NCI-H2227 (cell line): ENCODE results near the gene JMJD6.

ENCODE experiments used
- DNase-seq: peaks from one replicate; lab custom pipeline; 2025; ENCODE audit not compliant: unreplicated experiment; lab: John Stamatoyannopoulos, UW

The JMJD6 gene

DNA sequence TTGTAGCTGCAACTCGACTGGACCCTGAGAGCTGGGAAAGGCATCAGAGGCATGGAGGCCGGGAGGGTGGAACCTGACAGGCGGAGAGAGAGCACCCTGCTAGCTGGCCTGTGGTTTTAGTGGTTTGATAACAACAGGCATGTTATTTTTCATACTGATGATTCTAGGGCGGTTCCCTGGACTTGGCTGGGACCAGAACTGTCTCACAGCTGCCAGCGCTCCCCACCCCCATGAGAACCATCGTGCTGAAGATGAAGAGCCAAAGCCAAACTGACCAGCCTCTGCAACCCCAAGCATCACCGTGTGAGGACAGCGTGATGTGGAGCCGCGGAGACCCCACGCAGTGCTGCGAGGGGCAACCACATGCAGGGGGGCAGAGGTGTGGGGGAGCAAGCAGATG is 44.1 kb downstream of the JMJD6 start:
- no peak for DNase-seq

DNA sequence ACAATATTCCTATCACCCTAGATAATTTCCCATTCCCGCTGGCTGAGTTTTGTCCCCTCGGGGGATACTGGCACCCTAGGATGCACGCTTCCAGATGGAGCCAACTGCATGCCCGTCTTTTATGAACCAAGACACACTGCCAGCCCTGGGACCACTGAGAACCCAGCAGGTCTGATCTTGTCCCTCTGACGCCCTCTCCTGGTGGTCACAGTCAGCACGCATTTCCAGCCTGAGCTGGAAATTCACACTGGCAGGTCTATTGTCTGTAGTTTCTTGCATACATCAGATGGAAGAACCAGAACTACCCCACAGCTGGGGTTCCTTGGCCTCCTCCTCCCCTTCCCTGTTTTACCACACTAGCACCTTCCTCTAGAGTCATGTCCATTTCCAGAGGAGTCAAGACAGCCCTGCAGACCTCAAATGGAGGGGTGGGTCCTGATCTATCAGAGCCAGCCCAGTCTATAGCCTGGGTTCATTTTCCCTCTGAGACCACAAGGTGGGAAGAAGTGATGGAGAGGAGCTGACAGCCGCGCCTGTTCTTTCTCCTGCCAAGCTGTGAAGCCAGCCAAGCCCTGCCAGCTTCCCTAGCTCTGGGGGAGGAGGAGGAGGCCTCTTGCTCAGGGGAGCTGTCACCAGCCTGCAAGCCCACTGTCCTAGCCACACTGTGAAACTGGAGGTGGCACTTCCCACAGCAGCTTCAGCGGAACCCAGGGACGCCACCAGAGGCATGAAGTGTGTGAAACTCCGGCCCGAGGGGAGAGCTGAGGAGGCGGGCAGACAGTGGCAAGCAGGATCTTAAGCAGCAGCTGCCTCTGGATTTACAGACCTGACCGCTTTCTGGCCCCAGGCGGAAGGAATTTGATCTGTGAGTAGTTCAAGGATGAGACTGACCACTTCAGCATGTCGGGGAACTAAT is 44.9 kb downstream of the JMJD6 start:
- DNase-seq = peak; percentile 83

DNA sequence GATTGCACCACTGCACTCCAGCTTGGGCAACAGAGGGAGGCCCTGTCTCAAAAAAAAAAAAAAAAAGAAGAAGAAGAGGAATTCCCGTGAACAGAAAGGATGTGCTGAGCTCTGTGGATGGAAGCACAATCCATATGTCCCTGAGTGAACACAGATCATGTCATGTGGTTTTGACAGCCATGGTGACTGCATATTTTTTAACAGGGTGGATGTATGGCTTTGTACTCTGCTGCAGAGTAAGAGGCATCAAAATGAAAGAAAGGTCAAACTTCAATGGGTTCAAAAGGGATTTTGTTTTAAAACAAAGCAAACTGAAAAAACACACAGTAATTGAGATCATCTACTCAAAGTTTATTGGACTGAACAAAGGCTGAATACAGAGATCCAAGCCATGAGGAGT is 47.2 kb downstream of the JMJD6 start:
- DNase-seq = no peak

DNA sequence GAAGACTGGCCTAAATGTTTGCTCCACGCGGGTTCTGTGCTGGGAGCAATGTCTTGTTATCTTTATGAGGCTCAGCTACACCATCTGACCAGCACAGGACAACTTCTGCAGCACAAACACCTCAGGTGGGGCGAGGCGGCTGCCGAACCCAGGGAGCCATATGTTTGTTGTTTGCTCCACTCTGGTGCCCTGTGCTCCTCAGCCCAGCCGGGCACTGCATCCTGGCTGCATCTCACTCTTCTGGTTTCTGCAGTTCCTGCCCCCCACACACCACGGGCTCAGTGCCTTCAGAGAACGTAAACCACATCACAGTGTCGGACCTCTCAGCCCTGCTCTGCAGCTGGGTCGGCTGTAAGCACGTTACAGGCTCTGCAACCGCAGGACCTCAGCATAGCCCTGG is 48.1 kb downstream of the JMJD6 start:
- DNase-seq = no peak

DNA sequence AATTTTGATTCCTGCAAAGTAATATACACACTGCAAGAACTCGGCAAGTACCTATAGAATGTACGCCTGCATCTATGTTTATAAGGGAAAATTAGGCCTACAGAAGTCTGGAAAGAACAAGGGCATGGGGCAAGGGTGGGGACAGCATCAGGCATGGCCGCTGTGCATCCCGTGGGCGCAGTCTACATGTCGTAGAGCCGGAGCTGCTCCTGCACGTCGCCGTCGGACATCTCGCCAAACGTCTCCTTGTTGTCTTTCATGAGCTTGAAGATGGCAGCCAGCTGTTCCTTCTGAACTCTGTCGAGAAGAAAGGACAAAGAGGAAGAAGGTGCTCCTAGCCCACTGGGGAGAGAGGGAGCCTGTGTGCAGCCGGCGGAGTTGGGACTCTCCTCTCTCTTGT is 49.0 kb downstream of the JMJD6 start:
- DNase-seq = no peak

DNA sequence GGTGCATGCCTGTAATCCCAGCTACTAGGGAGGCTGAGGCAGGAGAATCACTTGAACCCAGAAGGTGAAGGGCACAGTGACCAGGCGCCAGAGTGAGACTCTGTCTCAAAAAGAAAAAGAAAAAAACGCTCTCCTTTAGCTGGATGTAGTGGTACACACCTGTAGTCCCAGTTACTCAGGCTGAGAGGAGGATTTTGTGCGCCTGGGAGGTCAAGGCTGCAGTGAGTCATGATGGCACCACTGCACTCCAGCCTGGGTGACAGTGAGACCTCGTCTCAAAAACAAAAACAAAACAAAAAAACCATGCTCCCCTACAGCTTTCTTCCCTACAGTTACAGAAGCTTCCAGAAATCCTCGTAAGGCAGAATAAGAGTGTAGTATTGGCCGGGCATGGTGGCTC is 49.8 kb downstream of the JMJD6 start:
- DNase-seq = no peak

DNA sequence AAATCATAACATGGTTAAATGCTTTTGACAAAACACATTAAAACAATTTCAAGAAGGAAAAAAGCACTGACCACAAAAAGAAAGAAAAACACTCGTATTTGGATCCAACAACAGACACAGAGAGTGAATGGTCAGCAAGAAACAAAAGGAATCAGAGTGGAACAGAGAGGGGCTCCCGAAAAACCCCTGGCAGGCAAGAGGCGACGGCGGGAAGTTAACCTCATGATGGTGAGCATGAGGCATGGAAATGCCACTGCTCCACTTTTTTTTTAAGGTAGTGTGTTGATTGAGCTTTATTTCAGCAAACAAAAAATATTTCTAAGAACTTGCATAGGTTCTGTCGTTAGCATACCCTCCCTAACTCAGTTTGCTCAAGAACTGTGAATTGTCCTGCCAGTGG is 50.8 kb downstream of the JMJD6 start:
- DNase-seq = no peak

DNA sequence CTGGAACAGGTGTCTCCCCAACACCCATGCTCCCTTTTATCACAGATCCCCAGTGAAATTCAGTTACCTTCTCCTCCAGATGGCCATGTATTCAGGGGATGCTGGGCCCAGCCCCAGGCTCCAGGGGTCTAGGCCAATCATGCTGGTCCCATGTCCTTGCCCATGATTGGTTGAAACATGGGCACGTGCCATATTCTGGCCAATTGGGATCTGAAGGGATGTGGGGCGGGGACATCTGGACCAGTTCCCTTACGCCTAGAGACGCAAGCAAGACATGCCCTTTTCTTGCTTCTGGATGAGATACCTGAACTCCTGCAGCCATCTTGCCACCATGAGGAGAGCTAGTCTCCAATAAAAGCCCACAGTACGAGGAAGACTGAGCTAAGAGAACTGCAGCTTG is 51.8 kb downstream of the JMJD6 start:
- DNase-seq = no peak

DNA sequence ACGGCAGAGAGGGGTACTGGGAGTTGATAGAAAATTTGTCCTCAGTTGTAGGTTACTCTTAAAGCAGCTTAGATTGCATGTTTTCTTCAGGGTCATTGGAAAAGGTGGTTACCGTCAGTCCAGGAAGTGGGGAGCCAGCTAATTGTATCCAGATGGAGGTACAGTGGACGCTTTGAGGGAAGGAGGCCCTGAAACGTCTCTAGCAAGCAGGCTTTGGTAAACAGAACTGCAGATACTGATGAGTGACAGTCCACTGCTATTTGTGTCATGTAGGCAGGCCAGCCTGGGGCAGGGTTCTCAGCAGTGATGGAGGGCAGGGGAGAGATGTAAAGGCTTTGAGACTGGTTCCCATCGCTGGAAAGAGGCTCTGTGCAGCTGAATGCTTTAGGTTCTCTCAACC is 52.7 kb downstream of the JMJD6 start:
- no peak for DNase-seq

DNA sequence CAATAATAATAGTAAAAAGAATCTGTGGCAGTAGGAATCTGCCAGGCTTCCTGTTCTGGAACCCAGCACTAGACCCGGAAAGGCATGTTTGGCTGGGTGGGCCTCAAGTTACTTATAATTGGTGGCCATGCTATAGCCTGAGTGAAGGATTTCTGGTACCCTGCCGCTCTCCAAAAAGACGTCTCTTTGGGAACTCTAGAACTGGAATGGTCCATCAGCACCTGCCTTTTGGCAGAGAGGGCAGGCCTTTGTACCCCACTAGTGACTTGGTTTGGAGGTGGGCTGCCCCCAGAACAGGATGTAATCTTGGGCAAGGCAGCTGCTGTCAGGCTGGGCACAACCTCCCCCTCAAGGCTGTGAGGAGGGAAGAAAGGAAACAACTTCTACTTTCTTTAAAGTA is 53.5 kb downstream of the JMJD6 start:
- no peak for DNase-seq

DNA sequence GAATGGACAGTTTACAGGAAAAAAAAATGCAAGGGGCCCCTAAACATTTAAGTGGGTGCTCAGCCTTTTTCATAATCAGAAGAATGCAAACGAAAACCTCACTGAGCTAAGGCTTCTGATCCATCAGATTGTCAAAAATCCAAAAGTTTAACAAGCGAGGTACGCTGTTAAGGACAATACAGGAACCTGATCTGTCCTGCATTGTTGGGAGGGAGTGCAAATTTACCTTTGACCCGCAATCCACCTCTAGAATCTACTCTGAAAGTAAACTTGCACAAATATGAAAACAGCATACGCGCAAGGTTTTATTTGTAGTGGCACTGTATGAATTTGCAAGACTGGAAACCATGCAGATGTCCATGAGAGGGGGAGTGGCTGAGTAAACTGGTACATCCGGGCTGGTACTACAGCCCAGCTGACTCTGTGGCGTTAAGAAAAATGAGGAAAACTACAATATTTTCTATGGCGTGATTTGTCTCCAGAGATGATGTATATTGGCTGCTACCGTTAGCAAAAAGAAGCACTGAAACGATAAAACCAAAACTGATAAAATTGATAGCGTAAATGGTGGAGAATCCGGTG is 54.0 kb downstream of the JMJD6 start:
- DNase-seq = peak; percentile 44

DNA sequence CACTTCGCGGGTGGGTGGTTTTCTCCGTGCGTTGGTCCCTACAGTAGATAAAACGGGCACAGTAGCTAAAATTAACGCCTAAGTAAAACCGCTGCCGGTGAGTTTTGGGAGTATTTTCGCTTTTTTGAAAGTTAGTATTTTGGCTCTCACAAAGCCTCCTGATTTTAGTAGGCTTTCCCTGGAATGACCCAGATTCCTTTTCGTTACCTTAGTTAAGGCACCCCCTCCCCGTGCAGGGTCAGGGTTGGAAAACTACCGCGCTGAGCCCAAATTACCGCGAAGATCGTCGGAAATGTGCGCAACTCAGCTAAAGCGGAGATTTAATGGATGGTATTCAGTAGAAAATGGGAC is 54.5 kb downstream of the JMJD6 start:
- DNase-seq = no peak

DNA sequence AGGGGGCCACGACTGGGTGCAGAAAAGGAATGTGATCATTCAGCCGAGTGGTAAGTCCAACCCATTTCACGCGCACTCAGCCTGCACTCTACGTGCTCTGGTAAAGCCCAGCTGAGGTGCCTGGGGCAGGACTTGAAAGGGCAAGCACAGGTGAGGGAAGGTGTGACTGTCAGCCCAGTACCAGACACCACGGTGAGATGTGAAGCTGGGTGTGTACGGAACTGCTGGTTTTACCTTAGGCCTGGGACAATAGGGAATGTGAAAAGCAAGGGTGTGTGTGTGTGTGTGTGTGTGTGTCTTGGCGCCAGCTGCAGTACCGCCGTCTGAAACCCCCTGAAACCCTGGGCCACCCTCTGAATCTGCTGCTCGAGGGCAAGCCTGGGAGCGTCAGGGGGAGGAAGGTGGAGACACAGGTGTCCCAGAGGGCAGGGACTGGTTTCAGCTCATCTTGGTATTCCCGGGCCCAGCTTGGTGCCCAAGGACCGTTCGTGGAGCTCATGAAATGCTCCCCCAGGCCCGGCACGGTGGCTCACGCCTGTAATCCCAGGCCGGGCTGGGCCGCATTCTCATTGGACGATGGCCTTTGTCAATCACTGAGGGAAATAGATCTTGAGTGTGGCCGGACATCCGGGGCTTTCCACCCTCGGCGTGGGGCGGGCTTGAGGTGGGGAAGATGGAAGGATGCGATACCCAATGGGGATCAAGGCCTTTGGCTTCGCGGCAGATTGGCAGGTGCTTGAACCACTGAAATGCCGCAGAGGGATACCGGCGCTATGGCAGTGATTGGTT is 55.1 kb downstream of the JMJD6 start:
- peak; percentile 100 for DNase-seq

DNA sequence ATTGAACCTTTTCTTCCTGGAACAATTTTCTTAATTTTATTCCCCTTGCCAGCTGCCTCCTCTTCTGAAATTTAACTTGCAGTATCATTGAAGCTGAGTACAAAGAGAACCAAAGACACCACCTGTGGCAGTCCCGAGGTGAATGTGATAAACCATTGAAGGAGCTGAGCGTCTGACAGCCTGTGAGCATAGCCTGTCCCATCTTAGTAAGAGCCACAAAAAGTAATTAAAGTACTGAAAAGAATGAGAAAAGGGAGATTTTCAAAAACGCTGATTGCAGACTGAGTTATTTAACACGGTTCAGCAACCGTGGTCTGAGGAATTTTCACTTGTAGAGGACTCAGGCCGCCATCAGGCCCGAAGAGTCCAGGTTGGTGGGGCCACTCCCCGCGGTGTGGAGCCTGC is 55.7 kb downstream of the JMJD6 start:
- DNase-seq = no peak

DNA sequence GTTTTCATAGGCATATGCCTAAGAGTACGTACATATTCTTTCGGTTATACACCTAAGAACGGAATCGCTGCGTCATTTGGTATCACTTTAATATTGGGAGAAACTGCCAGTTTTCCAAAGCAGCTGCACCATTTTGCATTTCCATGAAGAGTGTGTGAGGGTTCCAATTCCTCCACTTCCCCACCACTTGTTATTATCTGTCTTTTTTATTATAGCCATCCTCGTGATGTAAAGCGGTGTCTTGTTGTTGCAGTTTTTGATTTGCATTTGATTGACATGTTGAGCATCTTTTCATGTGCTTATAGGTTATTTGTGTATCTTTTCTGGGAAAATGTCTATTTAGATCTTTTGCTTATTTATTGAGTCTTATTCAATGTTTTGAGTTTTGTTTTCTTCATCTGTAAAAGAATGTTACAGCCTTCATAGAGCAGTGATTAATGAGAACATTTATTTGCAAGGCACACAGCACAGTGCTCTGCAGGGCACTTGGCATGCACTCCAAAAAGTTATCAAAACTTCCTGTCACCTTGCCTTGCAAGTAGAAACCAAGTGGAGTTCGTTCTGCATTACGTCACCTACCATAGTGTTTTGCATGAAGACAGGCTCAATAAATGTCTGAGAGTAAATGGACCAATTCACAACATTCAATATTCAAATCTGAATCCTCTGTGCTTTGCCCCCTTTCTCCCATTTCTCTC is 56.2 kb downstream of the JMJD6 start:
- no peak for DNase-seq
